ENCODE results near the gene UBE2L5. TPM values are rescaled to one million over a fixed set of nuclear protein-coding genes. Genes with fewer than 3 reads are reported as not detected.
"Not testable (repeated sequence)": the region's sequence is repeated elsewhere in the genome, so short reads cannot be mapped to it uniquely, and the experiment has no call there.

Gene UBE2L5
- total RNA-seq, 1 donor from 2014 or later, result not detected

DNA sequence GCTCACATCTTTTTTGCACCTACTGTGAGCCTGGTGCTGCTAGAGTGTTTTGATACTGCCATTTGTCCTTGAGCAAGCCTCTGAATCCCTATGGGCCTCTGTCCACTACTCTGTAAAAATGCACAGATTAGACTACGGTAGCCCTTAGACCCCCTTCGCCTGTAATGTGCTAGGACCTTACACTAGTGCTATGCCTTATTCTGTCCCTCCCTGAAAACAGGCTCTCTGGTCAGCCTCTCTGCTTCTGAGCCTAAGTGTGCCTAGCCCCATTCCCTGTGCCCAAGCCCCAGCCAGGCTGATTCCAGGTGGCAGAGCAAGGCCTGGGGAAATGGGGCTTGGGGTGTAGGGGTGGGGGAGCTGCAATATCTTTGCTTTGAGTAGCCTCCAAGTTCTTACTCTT is 32.7 kb downstream of the UBE2L5 start:
- Mint-ChIP-seq H3K27ac (no peak overlapping the region), H3K27me3 (ENCODE audit: low read depth) (no peaks in the 10 kb centered on the region), H3K4me3 (ENCODE audit: low read depth) (no peak overlapping the region), H3K4me1 (ENCODE audit: low read depth) (peaks cover 7% of the 10 kb centered on the region), H3K36me3 (ENCODE audit: low read depth) (peaks cover 28% of the 10 kb centered on the region), H3K9me3 (no peaks in the 10 kb centered on the region)
- intact Hi-C loops (cut with micrococcal nuclease), result no loop called here
- no peak for DNase-seq (ENCODE audit: low spot score)

DNA sequence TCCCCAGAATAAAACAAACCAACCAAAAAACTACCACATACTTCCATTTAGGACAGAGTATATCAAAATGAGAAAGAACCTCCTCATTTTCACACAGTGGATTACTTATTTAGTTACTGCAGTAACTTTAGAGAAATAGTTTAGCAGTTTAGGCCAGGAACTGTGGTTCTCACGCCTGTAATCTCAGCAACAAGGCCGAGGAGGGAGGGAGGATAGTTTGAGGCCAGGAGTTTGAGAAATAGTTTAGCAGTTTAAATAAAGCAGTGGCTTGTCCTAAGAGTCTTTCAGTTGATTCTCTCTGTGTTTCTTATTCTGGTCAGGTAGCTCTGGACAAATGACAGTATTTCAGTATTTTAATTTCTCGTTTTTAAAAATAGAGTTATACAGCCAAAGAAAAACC is 34.0 kb downstream of the UBE2L5 start:
- Mint-ChIP-seq H3K36me3 (ENCODE audit: low read depth) (peaks cover 30% of the 10 kb centered on the region), H3K4me3 (ENCODE audit: low read depth) (no peak overlapping the region), H3K27me3 (ENCODE audit: low read depth) (no peaks in the 10 kb centered on the region), H3K4me1 (ENCODE audit: low read depth) (peaks cover 8% of the 10 kb centered on the region), H3K9me3 (no peaks in the 10 kb centered on the region), H3K27ac (no peak overlapping the region)
- no peak for DNase-seq (ENCODE audit: low spot score)
- intact Hi-C loops (cut with micrococcal nuclease), result no loop called here

DNA sequence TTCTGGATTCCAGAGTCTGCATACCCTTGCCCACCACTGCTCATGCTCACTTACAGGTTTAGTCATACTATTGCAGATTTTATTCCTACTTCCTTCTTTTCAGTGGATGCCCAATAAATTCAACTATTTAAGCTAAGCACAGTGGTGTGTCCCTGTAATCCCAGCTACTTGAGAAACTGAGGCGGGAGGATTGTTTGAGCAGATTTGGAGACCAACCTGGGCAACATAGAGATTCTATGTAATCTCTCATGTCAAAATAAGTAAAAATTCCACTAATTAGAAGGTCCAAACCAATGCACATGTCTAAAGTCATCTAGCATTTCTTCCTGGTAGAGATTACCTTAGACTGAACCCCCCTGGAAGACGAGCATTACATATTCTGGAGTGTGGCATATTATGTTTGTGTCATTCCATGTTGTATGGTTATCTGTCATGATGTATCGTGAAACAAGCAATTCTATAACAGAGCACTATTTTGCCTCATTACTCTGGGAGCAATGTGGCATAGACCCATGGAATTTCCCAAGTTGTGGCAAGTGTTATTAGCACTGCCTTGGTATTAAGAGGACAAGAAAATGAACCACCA is 35.1 kb downstream of the UBE2L5 start:
- Mint-ChIP-seq H3K36me3 (ENCODE audit: low read depth) (peaks cover 39% of the 10 kb centered on the region), H3K4me1 (ENCODE audit: low read depth) (peaks cover 17% of the 10 kb centered on the region), H3K4me3 (ENCODE audit: low read depth) (no peak overlapping the region), H3K27ac (no peak overlapping the region), H3K9me3 (no peaks in the 10 kb centered on the region), H3K27me3 (ENCODE audit: low read depth) (no peaks in the 10 kb centered on the region)
- intact Hi-C loops (cut with micrococcal nuclease), result no loop called here
- DNase-seq (ENCODE audit: low spot score), result no peak

DNA sequence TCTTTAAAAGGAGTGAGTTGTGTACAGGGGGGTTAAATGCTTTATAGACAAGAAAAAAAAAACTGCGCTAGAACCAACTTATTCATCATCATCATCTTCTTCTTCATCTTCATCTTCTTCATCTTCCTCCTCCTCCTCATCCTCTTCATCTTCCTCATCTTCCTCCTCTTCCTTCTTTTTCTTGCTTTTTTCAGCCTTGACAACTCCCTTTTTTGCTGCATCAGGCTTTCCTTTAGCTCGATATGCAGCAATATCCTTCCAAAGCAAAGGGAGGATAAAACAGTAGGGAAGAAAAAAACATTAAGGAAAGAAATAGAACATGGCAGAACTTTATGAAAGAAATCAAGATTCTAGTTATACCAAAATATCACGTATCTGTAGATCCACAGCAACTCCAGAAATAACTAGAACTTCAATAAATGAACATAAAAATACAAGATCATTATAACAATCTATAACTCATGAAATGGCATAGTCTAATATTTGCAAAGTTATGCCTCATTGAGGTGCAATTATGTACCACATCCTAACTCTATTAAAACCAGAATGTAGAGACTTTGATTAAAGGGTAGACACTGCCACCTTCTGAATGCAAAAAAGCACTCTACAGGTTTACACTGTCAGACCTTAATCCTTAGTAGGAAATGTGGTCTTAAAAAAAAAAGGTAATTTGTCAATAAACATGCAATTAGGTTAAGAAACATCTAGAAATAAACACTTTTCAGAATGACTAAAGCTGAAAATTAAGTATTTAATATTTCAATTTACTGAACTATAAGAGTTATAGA is 39.2 kb downstream of the UBE2L5 start:
- Mint-ChIP-seq H3K4me3 (ENCODE audit: low read depth) (peak overlapping the region; percentile 54), H3K4me1 (ENCODE audit: low read depth) (peaks cover 24% of the 10 kb centered on the region)
- DNase-seq (ENCODE audit: low spot score), result not testable (repeated sequence)

DNA sequence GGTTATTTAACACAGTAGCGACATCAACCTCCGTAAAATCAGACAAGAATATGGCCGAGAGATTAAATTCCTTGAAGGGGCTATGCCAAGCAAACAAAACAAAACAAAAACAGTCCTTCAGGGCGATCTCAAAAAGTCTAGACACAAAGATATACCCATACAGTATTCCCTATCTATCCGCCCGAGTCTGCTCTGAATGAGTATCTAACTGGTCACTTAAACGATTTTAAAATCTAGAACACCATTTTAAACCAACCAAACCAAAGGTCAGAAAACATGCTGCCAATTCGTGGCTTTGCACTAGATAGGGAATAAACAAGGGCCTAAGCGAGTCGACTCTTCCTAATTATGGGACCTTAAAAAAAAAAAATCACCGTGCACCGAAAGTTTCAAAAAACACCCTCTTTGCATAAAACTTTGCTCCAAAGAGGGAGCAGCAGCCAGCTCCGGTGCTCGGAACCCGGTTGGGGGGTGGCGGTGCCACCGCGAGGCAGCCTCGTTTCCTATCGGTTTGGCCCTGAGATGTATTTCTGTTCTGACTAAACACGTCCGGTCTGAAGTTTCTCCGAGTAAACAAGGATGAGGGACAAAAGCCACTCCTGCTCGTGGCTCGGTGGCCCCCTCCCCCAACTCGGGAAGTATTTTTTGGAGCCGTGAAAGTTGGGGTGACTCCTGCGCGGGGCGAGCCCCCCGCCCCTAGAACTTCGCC is 41.6 kb downstream of the UBE2L5 start:
- Mint-ChIP-seq H3K4me3 (ENCODE audit: low read depth) (peak overlapping the region; percentile 84), H3K27me3 (ENCODE audit: low read depth) (no peaks in the 10 kb centered on the region), H3K4me1 (ENCODE audit: low read depth) (peaks cover 30% of the 10 kb centered on the region), H3K9me3 (no peaks in the 10 kb centered on the region), H3K36me3 (ENCODE audit: low read depth) (peaks cover 43% of the 10 kb centered on the region), H3K27ac (peak overlapping the region; percentile 97)
- intact Hi-C loops (cut with micrococcal nuclease), result loop anchor here (1.0 to 10.0 kb wide), 10 partner anchors 33 to 701 kb away; partner anchors contain the start of genes HSPH1, KATNAL1, UBE2L5 and USPL1
- DNase-seq (ENCODE audit: low spot score), result peak; percentile 77

More for the DNA sequence above, 39.2 kb downstream of the UBE2L5 start:
- H3K36me3 Mint-ChIP-seq (ENCODE audit: low read depth), result peaks cover 60% of the 10 kb centered on the region
- H3K27ac Mint-ChIP-seq, result peak overlapping the region; percentile 59
- not testable (repeated sequence) for H3K9me3 Mint-ChIP-seq; H3K27me3 Mint-ChIP-seq (ENCODE audit: low read depth)
- intact Hi-C loops (cut with micrococcal nuclease), result loop anchor here (5.0 to 10.0 kb wide), 4 partner anchors 39 to 703 kb away; partner anchors contain the start of genes HSPH1 and UBE2L5

DNA sequence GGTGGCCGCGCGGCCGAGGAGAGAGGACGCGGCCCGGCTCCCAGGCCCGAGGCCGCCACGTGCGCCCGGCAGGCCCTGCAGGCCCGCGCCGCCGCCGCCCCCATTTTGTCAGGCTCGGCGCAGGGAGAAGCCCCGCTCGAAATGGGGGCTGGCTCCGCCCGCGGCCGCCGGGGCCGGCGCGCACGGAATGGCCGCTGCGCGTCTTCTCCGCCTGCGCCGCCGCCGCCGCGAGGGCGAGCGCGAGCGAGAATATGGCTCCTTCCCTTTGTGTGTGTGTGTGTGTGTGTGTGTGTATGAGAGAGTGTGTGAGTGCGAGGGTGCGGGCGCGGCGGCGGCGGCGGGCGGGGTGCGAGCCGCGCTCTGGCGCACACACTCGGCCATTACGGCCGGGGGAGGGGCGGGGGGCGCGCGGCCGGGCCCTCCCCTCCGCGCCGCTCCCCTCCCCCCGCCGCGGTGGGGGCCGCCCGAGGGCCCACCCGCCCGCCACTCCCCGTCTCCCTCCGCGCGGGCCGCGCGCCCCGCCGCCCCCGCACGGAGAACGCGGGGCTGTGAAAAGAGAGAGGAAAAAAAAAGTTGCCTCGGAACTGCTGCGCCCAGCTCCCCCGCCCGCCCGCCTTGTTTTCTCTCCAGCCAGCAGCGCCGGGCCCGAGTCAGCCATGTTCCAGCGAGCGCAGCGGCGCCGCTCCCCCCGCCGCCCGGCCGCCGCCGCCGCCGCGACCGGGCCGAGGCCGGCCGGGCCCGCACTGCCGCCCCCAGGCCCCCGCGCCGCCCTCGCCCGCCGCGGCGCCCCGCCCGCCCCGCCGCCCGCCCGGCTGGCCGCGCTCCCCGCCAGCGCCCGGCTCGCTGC is 42.4 kb downstream of the UBE2L5 start:
- intact Hi-C loops (cut with micrococcal nuclease), result loop anchor here (1.0 to 10.0 kb wide), 12 partner anchors 34 to 700 kb away; partner anchors contain the start of genes HSPH1, KATNAL1, UBE2L5 and USPL1
- Mint-ChIP-seq H3K9me3 (no peaks in the 10 kb centered on the region), H3K36me3 (ENCODE audit: low read depth) (peaks cover 35% of the 10 kb centered on the region), H3K27me3 (ENCODE audit: low read depth) (no peaks in the 10 kb centered on the region), H3K4me3 (ENCODE audit: low read depth) (peak overlapping the region; percentile 88), H3K4me1 (ENCODE audit: low read depth) (peaks cover 26% of the 10 kb centered on the region), H3K27ac (peak overlapping the region; percentile 97)
- DNase-seq (ENCODE audit: low spot score), result peak; percentile 68

DNA sequence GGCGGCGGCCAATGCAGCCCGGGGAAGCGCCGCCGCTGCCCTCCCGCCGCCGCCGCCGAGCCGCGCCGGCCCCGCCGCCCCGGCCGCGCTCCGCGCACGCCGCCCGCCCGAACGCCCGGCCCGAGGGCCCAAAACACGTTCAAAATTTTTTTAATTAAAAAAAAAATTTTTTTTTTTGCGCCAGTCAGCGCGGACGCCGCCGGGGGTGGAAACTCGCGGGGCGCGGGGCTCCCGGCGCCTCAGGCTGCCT is 43.0 kb downstream of the UBE2L5 start:
- Mint-ChIP-seq H3K27me3 (ENCODE audit: low read depth) (no peaks in the 10 kb centered on the region), H3K27ac (no peak overlapping the region), H3K9me3 (no peaks in the 10 kb centered on the region), H3K4me3 (ENCODE audit: low read depth) (no peak overlapping the region), H3K36me3 (ENCODE audit: low read depth) (peaks cover 31% of the 10 kb centered on the region), H3K4me1 (ENCODE audit: low read depth) (peaks cover 26% of the 10 kb centered on the region)
- intact Hi-C loops (cut with micrococcal nuclease), result loop anchor here (2.0 to 10.0 kb wide), 8 partner anchors 34 to 700 kb away; partner anchors contain the start of genes HSPH1 and KATNAL1
- no peak for DNase-seq (ENCODE audit: low spot score)

DNA sequence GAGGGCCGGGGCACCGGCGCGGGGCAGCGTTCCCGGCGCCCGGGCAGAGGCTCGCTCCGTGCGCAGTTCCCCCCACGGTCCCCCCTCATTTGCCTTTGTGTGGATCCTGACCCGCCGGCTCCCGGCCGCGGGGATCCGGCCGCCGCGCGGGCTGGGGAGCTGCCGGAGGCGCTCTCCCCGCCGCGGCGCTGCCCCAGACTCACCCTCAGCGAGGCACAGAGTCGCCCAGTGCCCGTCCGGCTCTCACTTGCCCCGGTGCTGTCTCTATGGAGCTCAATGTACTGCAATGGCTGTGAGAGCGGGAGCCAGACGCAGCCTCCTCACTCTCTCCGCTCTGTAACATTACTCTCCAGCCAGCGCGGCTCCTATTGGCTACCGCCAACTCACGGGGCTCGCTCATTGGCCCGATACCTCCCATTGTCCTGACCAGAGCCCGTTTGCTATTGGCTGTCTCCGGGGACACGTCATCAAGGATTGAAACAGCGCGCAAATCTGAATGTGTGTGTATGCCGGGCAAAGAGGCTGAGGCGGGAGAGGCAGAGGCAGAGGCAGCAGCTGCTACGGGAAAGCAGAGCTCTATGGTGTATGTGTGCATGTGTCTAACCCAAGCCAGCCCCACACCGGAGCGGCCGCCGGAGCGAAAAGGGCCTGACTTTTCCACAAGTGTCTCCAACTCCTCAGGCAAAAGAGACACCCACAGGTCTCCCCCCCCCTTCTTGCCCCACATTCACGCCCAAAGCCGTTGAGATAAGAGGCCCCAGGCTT is 43.5 kb downstream of the UBE2L5 start, which contains the start of gene HMGB1:
HMGB1 (minus strand) TSS at position 344 of the 765 bp plus-strand sequence. CDS start 2,256 bp downstream, outside the sequence.
- peaks cover 26% of the 10 kb centered on the region for H3K4me1 Mint-ChIP-seq (ENCODE audit: low read depth)
- intact Hi-C loops (cut with micrococcal nuclease), result loop anchor here (1.0 to 10.0 kb wide), 12 partner anchors 35 to 699 kb away; partner anchors contain the start of genes HSPH1 and KATNAL1
- no peaks in the 10 kb centered on the region for H3K9me3 Mint-ChIP-seq
- DNase-seq (ENCODE audit: low spot score), result peak; percentile 98
- H3K36me3 Mint-ChIP-seq (ENCODE audit: low read depth), result peaks cover 31% of the 10 kb centered on the region
- peak within 1 kb of the TSS; percentile 100 for H3K27ac Mint-ChIP-seq
- peak within 1 kb of the TSS; percentile 94 for H3K4me3 Mint-ChIP-seq (ENCODE audit: low read depth)
- no peaks in the 10 kb centered on the region for H3K27me3 Mint-ChIP-seq (ENCODE audit: low read depth)

DNA sequence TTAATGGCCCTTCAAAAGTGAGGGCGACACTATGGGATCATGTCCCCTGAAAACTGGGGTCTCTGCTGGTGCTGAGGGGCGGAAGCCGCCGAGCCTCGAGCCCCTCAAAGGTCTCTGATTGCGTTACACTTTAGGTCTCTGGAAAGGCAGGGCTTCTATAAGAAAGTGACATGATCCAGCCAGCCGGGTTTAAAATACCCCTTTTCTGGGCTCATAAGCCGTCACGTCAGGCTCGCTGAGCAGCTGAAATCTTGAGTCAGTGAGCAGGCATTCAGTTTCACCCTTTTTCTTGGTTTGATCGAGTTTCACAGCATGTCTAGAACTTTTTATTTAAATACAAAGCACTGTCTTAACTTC is 44.0 kb downstream of the UBE2L5 start:
- H3K27ac Mint-ChIP-seq, result peak overlapping the region; percentile 100
- no peaks in the 10 kb centered on the region for H3K9me3 Mint-ChIP-seq
- peaks cover 25% of the 10 kb centered on the region for H3K4me1 Mint-ChIP-seq (ENCODE audit: low read depth)
- no peaks in the 10 kb centered on the region for H3K27me3 Mint-ChIP-seq (ENCODE audit: low read depth)
- DNase-seq (ENCODE audit: low spot score), result no peak
- peak overlapping the region; percentile 94 for H3K4me3 Mint-ChIP-seq (ENCODE audit: low read depth)
- H3K36me3 Mint-ChIP-seq (ENCODE audit: low read depth), result peaks cover 29% of the 10 kb centered on the region
- intact Hi-C loops (cut with micrococcal nuclease), result loop anchor here (1.0 to 10.0 kb wide), 8 partner anchors 38 to 698 kb away; partner anchors contain the start of gene HSPH1

DNA sequence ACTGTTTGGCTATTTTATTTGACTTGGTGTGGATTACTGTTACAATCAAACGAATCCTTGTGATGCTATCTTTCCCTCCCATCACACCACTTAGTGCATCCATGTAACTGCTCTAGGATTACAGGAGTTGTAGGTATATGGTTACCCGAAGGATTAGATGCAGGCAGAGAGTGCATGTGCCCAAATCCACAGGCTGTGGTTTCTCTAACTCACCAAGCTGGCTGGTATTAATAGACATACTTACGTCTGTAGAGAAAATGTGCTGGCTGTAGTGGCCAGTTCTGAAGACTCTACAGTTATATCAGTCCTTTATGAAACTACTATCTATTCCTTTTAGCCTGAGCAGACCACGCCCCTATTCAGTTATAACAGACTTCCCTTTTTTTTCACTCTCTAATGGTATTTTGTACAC is 44.6 kb downstream of the UBE2L5 start:
- no peaks in the 10 kb centered on the region for H3K9me3 Mint-ChIP-seq
- no peaks in the 10 kb centered on the region for H3K27me3 Mint-ChIP-seq (ENCODE audit: low read depth)
- no peak for DNase-seq (ENCODE audit: low spot score)
- H3K36me3 Mint-ChIP-seq (ENCODE audit: low read depth), result peaks cover 26% of the 10 kb centered on the region
- intact Hi-C loops (cut with micrococcal nuclease), result loop anchor here (1.0 to 10.0 kb wide), 8 partner anchors 38 to 698 kb away; partner anchors contain the start of gene HSPH1
- peaks cover 21% of the 10 kb centered on the region for H3K4me1 Mint-ChIP-seq (ENCODE audit: low read depth)
- H3K27ac Mint-ChIP-seq, result peak overlapping the region; percentile 100
- H3K4me3 Mint-ChIP-seq (ENCODE audit: low read depth), result peak overlapping the region; percentile 94

DNA sequence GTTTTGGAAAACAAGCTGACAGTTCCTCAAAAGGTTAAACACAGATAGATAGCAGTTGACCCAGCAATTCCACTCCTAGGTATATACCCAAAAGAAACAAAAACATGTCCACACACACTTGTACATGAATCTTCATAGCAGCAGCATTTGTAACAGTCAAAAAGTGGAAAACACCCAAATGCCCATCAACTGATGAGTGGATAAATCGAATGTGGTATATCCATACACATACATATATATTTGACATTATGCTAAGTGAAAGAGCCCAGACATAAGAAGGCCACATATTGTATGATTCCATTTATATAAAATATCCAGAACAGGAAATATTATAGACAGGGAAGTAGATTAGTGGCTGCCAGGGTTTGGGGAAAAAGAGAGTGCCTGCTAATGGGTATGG is 51.4 kb downstream of the UBE2L5 start:
- Mint-ChIP-seq H3K36me3 (ENCODE audit: low read depth) (no peaks in the 10 kb centered on the region), H3K4me3 (ENCODE audit: low read depth) (no peak overlapping the region), H3K9me3 (no peaks in the 10 kb centered on the region), H3K27me3 (ENCODE audit: low read depth) (no peaks in the 10 kb centered on the region), H3K27ac (no peak overlapping the region), H3K4me1 (ENCODE audit: low read depth) (no peaks in the 10 kb centered on the region)
- no peak for DNase-seq (ENCODE audit: low spot score)
- intact Hi-C loops (cut with micrococcal nuclease), result no loop called here
